GM12875 (cell line): ENCODE results near the gene TAB3.

ENCODE experiments used
- H3K4me3 ChIP-seq: one replicate; pipeline ENCODE4 v1.5.1; 2011; ENCODE audit warnings: low read depth, low read length, control low read depth
- TF ChIP-seq, protein P1 (sequence below): IDR thresholded peaks from 2 replicates; pipeline ENCODE4 v1.5.1; 2011; ENCODE audit warnings: low read depth, mild to moderate bottlenecking, control low read depth, inconsistent platforms, low read length, moderate library complexity, borderline replicate concordance; ENCODE audit not compliant: insufficient read depth

Gene TAB3

DNA sequence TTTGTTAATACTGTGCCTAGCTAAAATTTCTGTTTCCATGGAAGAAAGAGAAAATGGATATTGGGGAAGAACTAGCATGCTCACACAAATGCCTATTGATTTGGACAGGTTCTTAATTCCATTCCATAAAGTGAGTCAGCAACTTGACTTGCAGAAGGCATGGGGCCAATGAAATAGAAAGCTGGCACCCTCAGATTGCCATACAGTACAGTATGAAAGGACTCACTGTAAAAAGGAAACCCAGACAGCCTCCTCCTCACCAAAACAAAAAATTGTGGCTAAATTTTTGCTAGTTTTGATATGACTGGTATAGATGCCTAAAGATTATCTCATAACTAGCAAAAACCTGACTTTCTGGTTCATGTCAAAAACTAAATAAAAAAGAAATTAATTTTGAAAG, 11.2 kb upstream of the TAB3 start:
- TF ChIP-seq, protein P1, sequence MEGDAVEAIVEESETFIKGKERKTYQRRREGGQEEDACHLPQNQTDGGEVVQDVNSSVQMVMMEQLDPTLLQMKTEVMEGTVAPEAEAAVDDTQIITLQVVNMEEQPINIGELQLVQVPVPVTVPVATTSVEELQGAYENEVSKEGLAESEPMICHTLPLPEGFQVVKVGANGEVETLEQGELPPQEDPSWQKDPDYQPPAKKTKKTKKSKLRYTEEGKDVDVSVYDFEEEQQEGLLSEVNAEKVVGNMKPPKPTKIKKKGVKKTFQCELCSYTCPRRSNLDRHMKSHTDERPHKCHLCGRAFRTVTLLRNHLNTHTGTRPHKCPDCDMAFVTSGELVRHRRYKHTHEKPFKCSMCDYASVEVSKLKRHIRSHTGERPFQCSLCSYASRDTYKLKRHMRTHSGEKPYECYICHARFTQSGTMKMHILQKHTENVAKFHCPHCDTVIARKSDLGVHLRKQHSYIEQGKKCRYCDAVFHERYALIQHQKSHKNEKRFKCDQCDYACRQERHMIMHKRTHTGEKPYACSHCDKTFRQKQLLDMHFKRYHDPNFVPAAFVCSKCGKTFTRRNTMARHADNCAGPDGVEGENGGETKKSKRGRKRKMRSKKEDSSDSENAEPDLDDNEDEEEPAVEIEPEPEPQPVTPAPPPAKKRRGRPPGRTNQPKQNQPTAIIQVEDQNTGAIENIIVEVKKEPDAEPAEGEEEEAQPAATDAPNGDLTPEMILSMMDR = no peak
- no peak overlapping the region for H3K4me3 ChIP-seq

DNA sequence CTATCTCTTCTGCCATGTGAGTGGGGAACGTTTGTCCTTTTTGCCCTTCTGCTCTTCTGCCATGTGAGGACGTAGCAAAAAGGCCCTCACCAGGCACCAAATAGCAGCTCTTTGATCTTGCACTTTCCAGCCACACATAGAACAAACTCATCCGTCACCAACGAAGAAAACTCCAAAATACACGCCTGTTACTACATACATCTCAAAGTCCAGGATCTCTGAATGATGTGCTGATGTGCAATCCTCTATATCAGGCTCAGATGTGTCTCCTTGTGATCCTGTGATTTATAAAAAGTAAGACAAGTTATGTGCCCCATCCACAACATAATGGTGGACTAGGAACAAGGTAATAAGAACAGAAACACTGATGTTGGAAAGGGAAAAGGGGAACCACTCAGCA, 9.8 kb upstream of the TAB3 start:
- TF ChIP-seq, protein P1 = no peak
- no peak overlapping the region for H3K4me3 ChIP-seq

DNA sequence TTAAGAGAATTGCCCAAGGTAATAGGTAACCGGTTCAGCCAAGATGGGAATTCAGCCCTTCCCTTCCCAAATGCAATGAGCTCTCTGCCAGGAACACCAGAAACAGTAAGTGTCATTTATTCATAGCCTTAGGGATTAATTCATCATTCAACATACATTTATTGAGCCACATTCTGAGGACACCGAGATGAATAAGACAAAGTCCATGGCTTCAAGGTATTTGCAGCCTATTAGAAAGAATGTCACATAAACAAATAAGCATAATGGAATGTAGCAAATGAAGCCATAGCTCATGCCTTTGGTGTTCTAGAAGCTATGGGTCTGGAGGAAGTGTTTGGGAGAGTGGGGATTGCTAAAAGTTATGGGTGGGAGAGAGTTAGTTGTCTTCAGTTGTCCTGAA, 6.3 kb upstream of the TAB3 start:
- TF ChIP-seq, protein P1 = no peak

DNA sequence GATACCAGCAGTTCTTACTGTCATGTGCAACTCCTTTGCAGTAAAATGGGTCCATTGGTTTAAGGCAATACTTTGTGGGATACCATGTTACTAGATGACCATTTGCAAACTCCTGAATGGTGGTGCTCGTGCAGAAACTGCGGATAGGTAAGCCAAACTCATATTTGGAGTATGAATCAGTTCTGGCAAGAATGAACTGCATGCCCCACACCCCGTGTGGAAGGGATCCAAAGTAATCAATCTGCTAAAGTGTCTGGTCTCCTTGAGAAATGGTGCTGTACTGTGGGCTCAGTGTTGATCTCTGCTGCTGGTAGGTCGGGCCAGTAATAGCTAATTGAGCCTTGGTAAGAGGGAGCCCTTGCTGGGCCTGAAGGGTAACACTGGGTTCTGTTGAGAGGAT, 4.2 kb upstream of the TAB3 start:
- TF ChIP-seq, protein P1 = no peak
- H3K4me3 ChIP-seq = no peak overlapping the region

More for the DNA sequence above, 6.3 kb upstream of the TAB3 start:
- H3K4me3 ChIP-seq = no peak overlapping the region

DNA sequence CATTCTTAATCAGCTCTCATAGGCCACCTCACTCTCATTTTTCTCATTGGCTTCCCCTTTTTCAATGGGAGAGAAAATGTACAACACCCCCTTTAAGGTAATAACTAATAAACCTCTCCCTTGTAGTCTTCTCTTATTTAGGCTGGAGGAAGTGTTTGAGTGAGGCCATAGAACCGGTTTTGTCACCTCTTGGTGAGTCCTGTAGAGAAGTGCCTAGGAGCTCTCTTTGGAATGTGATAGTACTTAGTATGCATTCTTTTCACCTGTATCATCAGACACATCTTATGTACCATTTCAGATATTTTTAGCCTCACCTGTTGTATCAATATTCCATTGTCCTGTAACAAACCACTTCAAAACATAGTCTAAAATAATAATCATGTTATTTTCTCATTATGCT, 3.5 kb upstream of the TAB3 start:
- TF ChIP-seq, protein P1 = no peak
- H3K4me3 ChIP-seq = no peak overlapping the region

DNA sequence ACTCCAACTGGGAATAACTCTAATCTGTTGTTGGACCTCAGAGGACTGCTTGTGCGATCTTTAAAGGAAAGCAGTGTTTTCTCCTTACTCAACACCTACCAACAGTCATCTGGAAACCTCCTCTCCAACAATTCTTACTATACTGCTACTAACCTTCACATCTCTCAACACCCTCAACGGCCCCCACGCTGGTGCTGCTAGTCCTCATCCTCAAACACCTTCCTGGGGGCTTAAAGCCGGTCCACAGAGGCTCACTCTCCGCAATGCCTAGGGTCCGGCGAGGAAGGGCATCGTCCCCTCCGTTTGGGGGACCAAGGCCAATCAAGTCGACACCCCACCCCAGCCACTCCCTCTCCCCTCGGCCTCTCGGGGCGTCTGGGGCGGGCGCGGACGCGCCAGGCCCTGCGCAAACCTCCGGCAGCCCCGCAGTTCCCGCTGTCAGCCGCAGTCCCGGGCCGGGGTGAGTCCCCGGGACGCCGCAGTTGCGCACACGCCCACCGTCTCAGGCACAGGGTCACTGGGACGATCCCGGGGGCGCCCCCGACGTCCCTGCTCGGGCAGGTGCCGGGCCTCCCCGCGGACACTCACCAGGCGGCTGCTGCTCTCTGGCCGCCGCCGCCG, 418 bp downstream of the TAB3 start:
- H3K4me3 ChIP-seq = peak overlapping the region; percentile 83

DNA sequence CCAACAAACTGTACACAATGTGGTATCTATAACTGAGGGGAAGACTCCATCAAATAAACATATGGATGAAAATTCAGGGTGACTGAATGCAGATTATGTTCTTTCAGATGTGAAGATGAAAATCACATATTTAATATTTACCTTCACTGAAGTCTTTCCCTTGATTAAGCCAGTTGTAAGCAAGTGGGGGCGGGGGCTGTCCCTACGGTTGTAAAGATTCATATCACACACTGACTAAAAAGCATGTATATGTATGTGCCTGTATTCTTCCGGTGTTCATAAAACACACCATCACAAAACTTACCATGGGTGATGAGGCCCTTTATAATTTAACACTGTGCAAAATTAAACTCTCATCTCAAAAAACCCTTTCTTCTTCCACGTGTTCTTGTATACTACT, 1.3 kb downstream of the TAB3 start:
- H3K4me3 ChIP-seq = no peak overlapping the region
- TF ChIP-seq, protein P1 = no peak

More for the DNA sequence above, 418 bp downstream of the TAB3 start:
- TF ChIP-seq, protein P1 = no peak
